Pancreas (tissue), 10 donors: ENCODE results near the gene EPB41L3. TPM values are rescaled to one million over a fixed set of nuclear protein-coding genes. Genes with fewer than 3 reads are reported as not detected.
A peak's percentile ranks its signal among the peaks of the same experiment; 100 is the strongest.

Experiments
- ATAC-seq, 4 donors: fragments of 200-7000 bp; cut with Tn5 transposase; one replicate each; pipeline versions ENCODE4 v1.8.0 to v1.9.1; 2020; ENCODE audit warnings: mild to moderate bottlenecking in 4 of 4, moderate library complexity in 4 of 4
- DNase-seq, 6 donors: peaks; one replicate each; pipeline ENCODE4 v3.0.0-alpha.2; 2020
- FAIRE-seq: peaks from 2 replicates; lab custom pipeline; 2012; peaks lifted over from hg19 to GRCh38; lab: Jason Lieb, UNC
- H3K27ac ChIP-seq, 4 donors: fragments of 200-600 bp; sonication (generic); 1 replicate in 3 of 4; 2 replicates in 1 of 4; pipeline versions ENCODE4 v1.5.0 to v1.8.0; 2020
- H3K27me3 ChIP-seq, 4 donors: fragments of 200-600 bp; one replicate each; pipeline ENCODE4 v1.8.0; 2021
- H3K36me3 ChIP-seq, 3 donors: fragments of 200-600 bp; sonication (generic) in 1 of 3; one replicate each; pipeline versions ENCODE4 v1.5.0 to v1.8.0; 2020 to 2021
- H3K4me1 ChIP-seq, 3 donors: fragments of 200-600 bp; one replicate each; pipeline ENCODE4 v1.8.0; 2021
- H3K4me3 ChIP-seq, 4 donors: fragments of 200-600 bp; sonication (generic) in 2 of 4; one replicate each; pipeline versions ENCODE4 v1.5.0 to v1.8.0; 2020 to 2021
- H3K9me3 ChIP-seq, 4 donors: fragments of 200-600 bp; one replicate each; pipeline ENCODE4 v1.8.0; 2021
- WGBS, 2 donors: extraction: QIAGEN DNeasy Blood & Tissue Kit; methylation state at CpG; one replicate each; pipeline ENCODE4 v1.1.7; 2013; 5-methylcytosine and 5-hydroxymethylcytosine counted together
- intact Hi-C, 3 donors: fragments of 100-400 bp; cut with DNase I; formaldehyde crosslinking; loops; one replicate each; pipeline versions ENCODE4 v1.11.1 to v1.14.2; 2022
- polyA plus RNA-seq, 2 donors: library from polyadenylated mRNA; stranded (reverse); fragments of 200-250 nt; gene quantifications; one replicate each; pipeline ENCODE4 v1.2.3, GENCODE V29; 2013
- total RNA-seq, 6 donors: library from RNA; stranded (reverse); fragmentation: NEBNext Ultra II Directional in 4 of 6; extraction: Animal tissue kit (Norgen Biotek cat#: 25700) in 4 of 6; gene quantifications; one replicate each; pipeline versions ENCODE4 v1.2.1 to v1.2.4, GENCODE V29; 2021 to 2023
- TF ChIP-seq, protein P1 (sequence below), 4 donors: fragments of 200-600 bp; sonication (generic) in 3 of 4; IDR thresholded peaks; one replicate each; pipeline versions ENCODE4 v1.5.0 to v1.8.0; 2021; ENCODE audit warnings: antibody characterized with exemption in 4 of 4
- donor health status: healthy with polysubstance abuse.
- donor health status: DM: no; HTN: no; CAD: no; lungs with moderate emphysema.
- donor health status: DM: no; HTN: no; CAD: no.
- donor health status: control.
- donor health status: control.
- donor health status: Bipolar disorder and iron deficiency.
- donor health status: DM: yes; HTN: yes; CAD: no.
- donor health status: DM: no; HTN: no; CAD: no.
- donor health status: DM: no; HTN: no; CAD: no.
- donor health status: DM: yes; HTN: yes; CAD: no.

EPB41L3 gene
- total and polyA plus RNA-seq, 8 donors = 3.8 to 18.3 (median 11.1) TPM

GRCh38 chr18:5518899-5519371 is 24.9 kb downstream of the EPB41L3 start:
- DNase-seq (no peak), FAIRE-seq (no peak), ATAC-seq (peak in 2 of 4 donors; percentile 19 to 21)
- intact Hi-C loops = no loop called here
- no peak overlapping the region for H3K4me3 ChIP-seq
- no peak overlapping the region for H3K27ac ChIP-seq
- TF ChIP-seq, protein P1, sequence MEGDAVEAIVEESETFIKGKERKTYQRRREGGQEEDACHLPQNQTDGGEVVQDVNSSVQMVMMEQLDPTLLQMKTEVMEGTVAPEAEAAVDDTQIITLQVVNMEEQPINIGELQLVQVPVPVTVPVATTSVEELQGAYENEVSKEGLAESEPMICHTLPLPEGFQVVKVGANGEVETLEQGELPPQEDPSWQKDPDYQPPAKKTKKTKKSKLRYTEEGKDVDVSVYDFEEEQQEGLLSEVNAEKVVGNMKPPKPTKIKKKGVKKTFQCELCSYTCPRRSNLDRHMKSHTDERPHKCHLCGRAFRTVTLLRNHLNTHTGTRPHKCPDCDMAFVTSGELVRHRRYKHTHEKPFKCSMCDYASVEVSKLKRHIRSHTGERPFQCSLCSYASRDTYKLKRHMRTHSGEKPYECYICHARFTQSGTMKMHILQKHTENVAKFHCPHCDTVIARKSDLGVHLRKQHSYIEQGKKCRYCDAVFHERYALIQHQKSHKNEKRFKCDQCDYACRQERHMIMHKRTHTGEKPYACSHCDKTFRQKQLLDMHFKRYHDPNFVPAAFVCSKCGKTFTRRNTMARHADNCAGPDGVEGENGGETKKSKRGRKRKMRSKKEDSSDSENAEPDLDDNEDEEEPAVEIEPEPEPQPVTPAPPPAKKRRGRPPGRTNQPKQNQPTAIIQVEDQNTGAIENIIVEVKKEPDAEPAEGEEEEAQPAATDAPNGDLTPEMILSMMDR (IDR thresholded peaks at IDR 0.05) = no peak
- no peaks in the 10 kb centered on the region for H3K9me3 ChIP-seq
- H3K36me3 ChIP-seq = no peaks in the 10 kb centered on the region
- WGBS, 2 donors = 51 to 57% methylated on average over 13 of the region's 13 CpGs
- H3K27me3 ChIP-seq = no peaks in the 10 kb centered on the region
- H3K4me1 ChIP-seq = peaks cover 0 to 3% (median 0%) of the 10 kb centered on the region in 3 donors

DNA sequence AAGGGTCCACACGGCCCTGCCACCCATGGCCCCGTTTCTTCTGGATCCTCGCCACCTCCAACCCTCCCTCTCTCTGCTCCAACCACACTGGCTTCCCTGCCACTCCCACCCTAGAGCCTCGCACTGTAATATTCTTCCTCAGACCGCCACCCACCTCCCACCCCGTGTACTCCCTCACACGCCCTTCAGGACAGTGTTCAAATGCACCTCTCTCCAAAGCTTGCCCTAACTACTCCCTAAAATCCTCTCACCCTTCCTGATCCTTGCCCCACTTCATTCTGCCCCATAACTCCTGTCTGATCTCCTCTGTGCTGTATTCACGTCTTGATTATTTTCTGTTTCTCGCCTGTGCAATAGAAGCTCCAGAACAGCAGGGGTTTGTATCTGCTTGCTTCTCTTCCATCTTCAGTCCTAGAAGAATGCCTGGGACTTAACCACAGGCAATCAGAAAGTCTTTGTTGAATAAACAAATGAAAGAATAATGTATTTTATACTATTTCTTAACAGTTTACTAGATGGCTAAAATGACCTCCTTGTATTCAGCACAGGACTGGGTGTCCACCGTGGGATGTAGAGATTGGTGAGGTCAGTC is 25.5 kb downstream of the EPB41L3 start:
- intact Hi-C loops = no loop called here
- FAIRE-seq (no peak), DNase-seq (no peak), ATAC-seq (no peak)
- no peak overlapping the region for H3K27ac ChIP-seq
- no peaks in the 10 kb centered on the region for H3K27me3 ChIP-seq
- peaks cover 0 to 3% (median 0%) of the 10 kb centered on the region in 3 donors for H3K4me1 ChIP-seq
- no peaks in the 10 kb centered on the region for H3K9me3 ChIP-seq
- TF ChIP-seq, protein P1 (IDR thresholded peaks at IDR 0.05) = no peak
- no peaks in the 10 kb centered on the region for H3K36me3 ChIP-seq
- 78 to 81% methylated on average over 10 of the region's 10 CpGs for WGBS, 2 donors
- no peak overlapping the region for H3K4me3 ChIP-seq

DNA sequence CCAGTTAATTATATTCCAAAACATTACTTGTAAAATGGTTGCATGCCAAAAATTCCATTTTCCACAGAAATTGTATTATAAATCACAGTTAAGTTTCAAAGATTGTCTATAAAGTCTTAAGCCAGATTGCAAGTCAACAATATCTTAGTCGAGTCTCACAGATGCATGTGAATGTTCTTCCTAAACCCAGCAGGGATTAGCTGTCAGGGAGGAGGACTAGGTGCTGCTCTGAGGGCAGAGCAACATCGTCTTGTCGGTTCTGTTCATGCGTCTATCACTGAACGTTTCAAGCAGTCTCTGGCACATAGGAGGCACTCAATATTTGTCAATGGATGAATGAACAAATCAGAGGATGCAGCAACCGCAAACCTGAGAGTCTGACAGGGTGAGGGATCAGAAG is 27.0 kb downstream of the EPB41L3 start:
- no peak for ATAC-seq
- H3K36me3 ChIP-seq = no peaks in the 10 kb centered on the region
- peaks cover 0 to 3% (median 0%) of the 10 kb centered on the region in 3 donors for H3K4me1 ChIP-seq
- WGBS, 2 donors = 64 to 71% methylated on average over 6 of the region's 6 CpGs
- H3K4me3 ChIP-seq = no peak overlapping the region
- H3K9me3 ChIP-seq = no peaks in the 10 kb centered on the region
- no peak overlapping the region for H3K27ac ChIP-seq
- no peak for FAIRE-seq
- no peaks in the 10 kb centered on the region for H3K27me3 ChIP-seq
- TF ChIP-seq, protein P1 (IDR thresholded peaks at IDR 0.05) = no peak
- intact Hi-C loops = no loop called here
- DNase-seq = no peak

GRCh38 chr18:5515011-5515784 is 28.6 kb downstream of the EPB41L3 start:
- intact Hi-C loops = no loop called here
- peak in 3 of 4 donors; percentile 31 to 62 (median 56) for ATAC-seq
- FAIRE-seq = no peak
- TF ChIP-seq, protein P1 (IDR thresholded peaks at IDR 0.05) = no peak
- 70% methylated on average over 3 of the region's 3 CpGs for WGBS, 2 donors
- Histone ChIP-seq H3K4me1 (peaks cover 0 to 3% (median 0%) of the 10 kb centered on the region in 3 donors), H3K4me3 (no peak overlapping the region), H3K36me3 (no peaks in the 10 kb centered on the region), H3K27me3 (no peaks in the 10 kb centered on the region), H3K9me3 (no peaks in the 10 kb centered on the region), H3K27ac (peak overlapping the region in 1 of 4 donors; percentile 6)
- DNase-seq = no peak
